HFF-Myc (cell line): ENCODE measurements around the gene OPALIN.
A peak's percentile ranks its signal among the peaks of the same experiment; 100 is the strongest.

Source experiments
- DNase-seq: peaks from one replicate; pipeline ENCODE4 v3.0.0-alpha.2; 2011; ENCODE audit warnings: low read depth; ENCODE audit errors: extremely low read depth
- H3K4me3 ChIP-seq: replicated peaks from 2 replicates; pipeline ENCODE4 v1.5.1; 2011; ENCODE audit warnings: low read depth, mild to moderate bottlenecking, control low read depth, low read length
- TF ChIP-seq, protein P1 (sequence below): IDR thresholded peaks from 2 replicates; pipeline ENCODE4 v1.5.1; 2012; ENCODE audit warnings: mild to moderate bottlenecking, low read depth, low read length, control low read depth; ENCODE audit errors: missing control alignments

Gene OPALIN

DNA sequence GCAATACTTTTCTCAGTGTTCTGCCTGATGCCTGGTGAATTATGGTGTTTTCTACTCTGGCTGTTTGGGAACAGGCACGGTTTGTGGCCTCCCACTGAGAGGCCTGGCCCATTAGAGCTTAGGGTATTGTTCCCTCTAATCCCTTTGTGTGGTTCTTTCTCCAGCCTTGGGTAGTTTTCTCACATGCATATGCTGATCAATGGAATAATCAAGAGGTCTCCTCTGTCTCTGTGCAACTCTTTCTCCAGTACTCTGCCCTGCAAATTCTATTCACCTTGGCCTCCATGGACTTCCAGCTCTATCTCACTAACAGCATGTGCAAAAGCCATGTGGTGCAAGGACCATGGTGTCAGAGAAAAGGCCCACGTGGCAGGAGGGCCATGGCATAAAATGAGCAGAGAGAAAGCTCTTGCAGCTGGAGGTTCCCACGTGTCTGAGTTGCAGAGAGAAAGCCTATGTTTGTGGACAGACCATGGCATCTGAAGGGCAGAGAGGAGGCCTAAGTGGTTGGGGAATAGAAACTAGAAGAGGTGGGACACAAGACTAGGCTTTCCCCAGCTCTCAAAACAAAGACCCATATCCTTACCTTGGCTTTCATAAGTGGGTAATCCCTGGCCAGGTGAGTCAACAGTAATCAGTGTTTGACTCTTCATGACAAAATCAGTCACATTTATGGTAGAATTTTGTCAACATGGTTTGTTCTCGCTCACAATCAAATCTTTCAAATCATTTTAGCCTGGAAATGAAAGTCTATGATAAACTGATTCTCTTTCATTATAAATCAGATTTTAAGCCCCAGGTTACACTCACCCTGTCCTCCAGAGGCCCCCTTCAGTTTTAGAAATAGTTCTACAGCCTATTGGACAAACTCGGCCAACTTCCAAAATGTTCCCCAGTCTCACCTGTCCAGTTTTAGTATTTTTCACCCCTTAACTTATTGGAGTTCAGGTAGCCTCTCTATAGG, 17.3 kb downstream of the OPALIN start:
- TF ChIP-seq, protein P1, sequence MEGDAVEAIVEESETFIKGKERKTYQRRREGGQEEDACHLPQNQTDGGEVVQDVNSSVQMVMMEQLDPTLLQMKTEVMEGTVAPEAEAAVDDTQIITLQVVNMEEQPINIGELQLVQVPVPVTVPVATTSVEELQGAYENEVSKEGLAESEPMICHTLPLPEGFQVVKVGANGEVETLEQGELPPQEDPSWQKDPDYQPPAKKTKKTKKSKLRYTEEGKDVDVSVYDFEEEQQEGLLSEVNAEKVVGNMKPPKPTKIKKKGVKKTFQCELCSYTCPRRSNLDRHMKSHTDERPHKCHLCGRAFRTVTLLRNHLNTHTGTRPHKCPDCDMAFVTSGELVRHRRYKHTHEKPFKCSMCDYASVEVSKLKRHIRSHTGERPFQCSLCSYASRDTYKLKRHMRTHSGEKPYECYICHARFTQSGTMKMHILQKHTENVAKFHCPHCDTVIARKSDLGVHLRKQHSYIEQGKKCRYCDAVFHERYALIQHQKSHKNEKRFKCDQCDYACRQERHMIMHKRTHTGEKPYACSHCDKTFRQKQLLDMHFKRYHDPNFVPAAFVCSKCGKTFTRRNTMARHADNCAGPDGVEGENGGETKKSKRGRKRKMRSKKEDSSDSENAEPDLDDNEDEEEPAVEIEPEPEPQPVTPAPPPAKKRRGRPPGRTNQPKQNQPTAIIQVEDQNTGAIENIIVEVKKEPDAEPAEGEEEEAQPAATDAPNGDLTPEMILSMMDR: no peak
- DNase-seq: no peak
- H3K4me3 ChIP-seq: no peak overlapping the region

DNA sequence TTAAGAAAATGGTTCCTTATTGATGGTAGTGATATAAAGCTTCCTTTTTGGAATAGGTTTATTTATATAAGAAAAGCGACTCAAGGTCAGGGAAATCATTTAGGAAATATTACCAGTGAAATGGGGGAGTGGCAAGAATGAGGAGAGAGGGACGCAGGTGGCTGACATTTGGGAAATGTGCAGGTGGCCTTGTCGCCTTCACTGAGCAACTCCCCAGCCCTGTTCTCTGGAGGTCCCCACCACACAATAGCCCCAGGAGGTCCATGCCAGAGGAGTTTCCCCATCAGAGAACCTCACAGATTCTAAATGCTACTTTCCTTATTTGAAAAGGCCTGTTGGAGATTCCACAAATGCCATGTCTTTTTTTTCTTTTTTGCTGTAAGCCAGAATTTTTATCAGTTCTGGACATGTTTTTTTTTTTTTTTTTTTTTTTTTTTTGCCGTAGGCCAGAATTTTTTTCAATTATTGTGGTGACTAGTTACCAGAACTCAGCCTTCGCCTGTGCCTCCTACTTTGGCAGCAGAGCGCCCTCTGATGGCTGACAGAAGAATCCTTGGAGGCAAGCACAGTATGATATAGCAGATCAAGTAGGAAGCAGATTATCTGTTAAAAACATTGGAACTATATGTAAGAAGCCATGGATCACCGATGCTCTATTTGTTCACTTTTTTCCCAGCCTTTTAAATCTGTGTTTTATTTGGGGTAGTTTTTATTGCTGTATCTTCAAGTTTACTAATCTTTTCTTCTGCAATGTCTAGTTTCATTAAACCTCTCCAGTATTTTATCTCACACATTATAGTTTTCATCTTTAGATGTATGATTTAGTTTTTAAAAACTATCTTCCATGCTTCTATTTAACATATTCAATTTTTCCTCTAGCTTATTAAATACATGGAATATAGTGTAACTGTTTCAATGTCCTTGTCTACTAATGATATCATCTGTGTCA, 18.6 kb downstream of the OPALIN start:
- TF ChIP-seq, protein P1: peak; percentile 85
- DNase-seq: peak; percentile 20
- no peak overlapping the region for H3K4me3 ChIP-seq

- DNase-seq: no peak
- H3K4me3 ChIP-seq: no peak overlapping the region
- TF ChIP-seq, protein P1: no peak
Observed at GRCh38 chr10:96339383-96339782, 19.4 kb downstream of the OPALIN start.

DNA sequence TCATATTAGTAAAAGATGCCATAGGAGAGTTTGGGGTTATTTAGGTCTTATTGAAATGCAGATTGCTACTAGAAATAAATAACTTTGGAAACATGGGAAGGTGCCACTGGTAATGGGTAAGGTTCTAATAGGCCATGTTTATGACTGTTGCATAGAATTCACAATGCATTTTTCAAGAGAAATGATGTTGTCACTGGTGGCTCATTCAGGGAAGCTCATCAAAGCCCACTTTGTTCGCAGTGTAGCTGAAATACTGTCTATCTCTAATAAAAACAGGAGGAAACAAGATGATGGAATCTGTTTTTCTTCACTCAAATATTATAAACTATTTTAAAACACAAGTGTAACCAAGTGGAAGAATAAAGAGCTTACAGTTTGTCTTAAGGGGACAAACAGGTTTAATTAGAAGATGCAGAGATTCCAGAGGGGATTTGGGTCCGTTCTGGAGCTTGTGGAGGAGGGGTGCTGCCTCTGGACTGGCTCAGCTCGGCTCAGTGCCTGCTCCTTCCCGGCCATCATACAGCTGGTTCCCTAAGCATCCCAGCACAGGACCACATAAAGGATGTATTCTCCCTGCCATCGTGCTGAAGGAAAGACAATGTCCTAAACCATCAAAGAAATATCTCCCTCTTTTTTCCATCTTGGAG, 20.4 kb downstream of the OPALIN start:
- no peak for DNase-seq
- TF ChIP-seq, protein P1: no peak
- no peak overlapping the region for H3K4me3 ChIP-seq

- TF ChIP-seq, protein P1: no peak
Observed at GRCh38 chr10:96337106-96337505, 21.7 kb downstream of the OPALIN start.

More at GRCh38 chr10:96337106-96337505, 21.7 kb downstream of the OPALIN start:
- no peak for DNase-seq
- H3K4me3 ChIP-seq: no peak overlapping the region
